ENCODE measurements around the gene SPACA4.

Gene SPACA4

DNA sequence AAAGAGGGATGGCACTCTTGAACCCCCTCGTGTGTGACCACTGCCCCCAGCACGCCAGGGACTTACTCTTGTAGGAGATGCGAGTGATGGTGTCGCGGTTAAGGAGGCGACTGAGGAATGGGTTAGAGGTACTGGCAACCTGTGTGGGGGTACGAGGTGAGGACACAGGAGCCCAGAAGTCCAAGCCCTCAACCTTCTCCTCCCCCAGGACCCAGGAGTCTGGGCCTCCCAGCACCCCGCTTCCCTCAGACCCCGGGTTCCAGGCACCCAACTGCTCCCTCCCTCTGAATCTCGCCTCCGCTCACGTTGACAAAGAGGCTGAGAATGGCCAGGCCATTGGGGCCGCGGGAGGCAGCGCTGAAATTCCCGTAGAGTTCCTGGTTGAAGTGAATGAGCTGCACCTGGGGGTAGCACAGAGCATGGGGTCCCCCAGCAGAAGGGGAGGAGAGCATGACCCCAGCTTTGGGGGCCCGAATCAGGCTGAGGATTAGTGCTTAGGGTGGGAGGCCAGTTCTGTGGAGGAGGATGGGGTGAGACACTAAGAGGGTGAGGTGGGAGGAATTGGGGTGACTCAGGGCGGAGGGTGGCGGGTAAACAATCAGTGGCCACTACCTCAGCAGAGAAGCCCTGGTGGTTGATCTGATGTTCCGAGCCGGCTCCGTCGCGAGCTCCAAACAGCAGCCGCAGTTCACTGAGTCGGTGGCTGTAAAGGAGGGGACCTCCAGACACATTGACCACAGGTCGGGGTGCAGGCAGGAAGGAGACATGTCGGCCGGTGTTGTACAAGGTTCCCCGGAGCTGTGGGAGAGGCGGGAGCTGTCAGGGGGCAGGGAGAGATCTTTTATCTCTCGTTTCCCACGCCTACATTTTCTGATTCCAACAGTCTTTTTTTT lies 33.2 kb downstream of the SPACA4 start:
- peak overlapping the region; percentile 4 for H2AK5ac ChIP-seq (ENCODE audit: low read length, severe bottlenecking)
- no peak overlapping the region for H3K4ac ChIP-seq (ENCODE audit: low read depth in 1 of 2, low read length in 2 of 2)
- H2BK12ac ChIP-seq (ENCODE audit: low read length in 2 of 2), result peak overlapping the region; percentile 33 to 54
- no peak overlapping the region for H3K9ac ChIP-seq (ENCODE audit: low read length)
- H2BK5ac ChIP-seq (ENCODE audit: low read depth, low read length, poor library complexity, severe bottlenecking), result no peak overlapping the region
- WGBS, result 86% methylated on average over 29 of the region's 33 CpGs
- no peak overlapping the region for H3K27ac ChIP-seq (ENCODE audit: low read length, poor library complexity, severe bottlenecking)
- no peaks in the 10 kb centered on the region for H3K79me1 ChIP-seq (replicated peaks; ENCODE audit: low read length, poor library complexity, severe bottlenecking)
- H3K4me3 ChIP-seq (ENCODE audit: insufficient read depth in 1 of 2, low read depth in 1 of 2, low read length in 2 of 2), result peak overlapping the region in 1 of 2 experiments; percentile 5
- H3K36me3 ChIP-seq (ENCODE audit: control insufficient read depth in 1 of 2, insufficient read depth in 2 of 2, low read depth in 1 of 2, low read length in 2 of 2), result peaks cover 0 to 14% of the 10 kb centered on the region in 2 experiments
- no peak overlapping the region for H2BK15ac ChIP-seq (ENCODE audit: low read depth, poor library complexity, severe bottlenecking)
- H3K9me3 ChIP-seq (ENCODE audit: control insufficient read depth, low read length), result no peaks in the 10 kb centered on the region
- peaks cover 0 to 7% of the 10 kb centered on the region in 2 experiments for H3K27me3 ChIP-seq (ENCODE audit: control insufficient read depth in 1 of 2, insufficient read depth in 1 of 2, low read length in 2 of 2)
- H4K91ac ChIP-seq (ENCODE audit: low read length), result no peak overlapping the region
- no peak overlapping the region for H2BK120ac ChIP-seq (ENCODE audit: low read depth, low read length)
- peak overlapping the region in 1 of 2 experiments; percentile 24 for H3K23ac ChIP-seq (ENCODE audit: low read length in 2 of 2)
- peak overlapping the region; percentile 7 for H4K8ac ChIP-seq (ENCODE audit: low read length)
- DNase-seq, result no peak
- H3K4me2 ChIP-seq (ENCODE audit: low read length, poor library complexity, severe bottlenecking), result no peak overlapping the region
- H2AFZ ChIP-seq (ENCODE audit: low read depth, low read length), result no peak overlapping the region
- H3K18ac ChIP-seq (ENCODE audit: low read depth in 1 of 2, low read length in 2 of 2), result no peak overlapping the region
- H3K4me1 ChIP-seq (ENCODE audit: control insufficient read depth, insufficient read depth, low read depth, low read length), result peaks cover 25% of the 10 kb centered on the region
- H3K14ac ChIP-seq (ENCODE audit: low read length in 2 of 2), result no peak overlapping the region

DNA sequence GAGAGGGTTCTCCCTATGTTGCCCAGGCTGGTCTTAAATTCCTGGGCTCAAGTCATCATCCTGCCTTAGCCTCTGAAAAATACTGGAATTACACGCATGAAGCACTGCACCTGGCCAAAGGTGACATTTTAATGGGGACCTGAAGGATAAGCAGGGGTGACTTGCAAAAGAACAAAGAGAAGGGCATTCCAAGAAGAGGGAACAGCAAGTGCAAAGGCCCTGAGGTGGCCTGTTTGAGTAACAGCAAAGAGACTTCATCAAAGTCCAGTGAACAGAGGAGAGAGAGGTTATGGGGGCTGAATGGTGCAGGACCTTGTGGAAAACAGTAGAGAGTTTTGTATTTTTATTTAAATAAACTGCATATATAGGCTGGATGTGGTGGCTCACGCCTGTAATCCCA lies 35.3 kb downstream of the SPACA4 start:
- H3K79me1 ChIP-seq (replicated peaks; ENCODE audit: low read length, poor library complexity, severe bottlenecking), result no peaks in the 10 kb centered on the region
- no peak overlapping the region for H3K18ac ChIP-seq (ENCODE audit: low read depth in 1 of 2, low read length in 2 of 2)
- no peak overlapping the region for H2BK15ac ChIP-seq (ENCODE audit: low read depth, poor library complexity, severe bottlenecking)
- H3K4me2 ChIP-seq (ENCODE audit: low read length, poor library complexity, severe bottlenecking), result no peak overlapping the region
- no peak overlapping the region for H3K23ac ChIP-seq (ENCODE audit: low read length in 2 of 2)
- peaks cover 0 to 14% of the 10 kb centered on the region in 2 experiments for H3K36me3 ChIP-seq (ENCODE audit: control insufficient read depth in 1 of 2, insufficient read depth in 2 of 2, low read depth in 1 of 2, low read length in 2 of 2)
- H3K27ac ChIP-seq (ENCODE audit: low read length, poor library complexity, severe bottlenecking), result no peak overlapping the region
- no peak overlapping the region for H3K4ac ChIP-seq (ENCODE audit: low read depth in 1 of 2, low read length in 2 of 2)
- peaks cover 25% of the 10 kb centered on the region for H3K4me1 ChIP-seq (ENCODE audit: control insufficient read depth, insufficient read depth, low read depth, low read length)
- H2AFZ ChIP-seq (ENCODE audit: low read depth, low read length), result no peak overlapping the region
- no peak overlapping the region for H4K8ac ChIP-seq (ENCODE audit: low read length)
- no peaks in the 10 kb centered on the region for H3K27me3 ChIP-seq (ENCODE audit: control insufficient read depth in 1 of 2, insufficient read depth in 1 of 2, low read length in 2 of 2)
- no peak overlapping the region for H4K91ac ChIP-seq (ENCODE audit: low read length)
- no peak for DNase-seq
- H3K9ac ChIP-seq (ENCODE audit: low read length), result no peak overlapping the region
- H2BK12ac ChIP-seq (ENCODE audit: low read length in 2 of 2), result no peak overlapping the region
- H2BK120ac ChIP-seq (ENCODE audit: low read depth, low read length), result no peak overlapping the region
- H3K9me3 ChIP-seq (ENCODE audit: control insufficient read depth, low read length), result no peaks in the 10 kb centered on the region
- H3K4me3 ChIP-seq (ENCODE audit: insufficient read depth in 1 of 2, low read depth in 1 of 2, low read length in 2 of 2), result no peak overlapping the region
- 100% methylated on average over 2 of the region's 2 CpGs for WGBS
- H2BK5ac ChIP-seq (ENCODE audit: low read depth, low read length, poor library complexity, severe bottlenecking), result no peak overlapping the region
- H2AK5ac ChIP-seq (ENCODE audit: low read length, severe bottlenecking), result no peak overlapping the region
- H3K14ac ChIP-seq (ENCODE audit: low read length in 2 of 2), result no peak overlapping the region

- Histone ChIP-seq H3K4me1 (ENCODE audit: control insufficient read depth, insufficient read depth, low read depth, low read length) (peaks cover 23% of the 10 kb centered on the region), H3K18ac (ENCODE audit: low read depth in 1 of 2, low read length in 2 of 2) (no peak overlapping the region), H2AFZ (ENCODE audit: low read depth, low read length) (no peak overlapping the region), H3K27me3 (ENCODE audit: control insufficient read depth in 1 of 2, insufficient read depth in 1 of 2, low read length in 2 of 2) (no peaks in the 10 kb centered on the region), H2BK12ac (ENCODE audit: low read length in 2 of 2) (no peak overlapping the region), H2BK120ac (ENCODE audit: low read depth, low read length) (no peak overlapping the region), H4K8ac (ENCODE audit: low read length) (no peak overlapping the region), H2AK5ac (ENCODE audit: low read length, severe bottlenecking) (no peak overlapping the region), H2BK15ac (ENCODE audit: low read depth, poor library complexity, severe bottlenecking) (no peak overlapping the region), H3K9me3 (ENCODE audit: control insufficient read depth, low read length) (no peaks in the 10 kb centered on the region), H3K4me3 (ENCODE audit: insufficient read depth in 1 of 2, low read depth in 1 of 2, low read length in 2 of 2) (no peak overlapping the region), H3K4ac (ENCODE audit: low read depth in 1 of 2, low read length in 2 of 2) (no peak overlapping the region), H3K4me2 (ENCODE audit: low read length, poor library complexity, severe bottlenecking) (no peak overlapping the region), H3K14ac (ENCODE audit: low read length in 2 of 2) (no peak overlapping the region), H3K79me1 (replicated peaks; ENCODE audit: low read length, poor library complexity, severe bottlenecking) (no peaks in the 10 kb centered on the region), H3K23ac (ENCODE audit: low read length in 2 of 2) (no peak overlapping the region), H3K27ac (ENCODE audit: low read length, poor library complexity, severe bottlenecking) (no peak overlapping the region), H2BK5ac (ENCODE audit: low read depth, low read length, poor library complexity, severe bottlenecking) (no peak overlapping the region), H3K9ac (ENCODE audit: low read length) (no peak overlapping the region), H3K36me3 (ENCODE audit: control insufficient read depth in 1 of 2, insufficient read depth in 2 of 2, low read depth in 1 of 2, low read length in 2 of 2) (peaks cover 0 to 14% of the 10 kb centered on the region in 2 experiments), H4K91ac (ENCODE audit: low read length) (no peak overlapping the region)
- no peak for DNase-seq
- WGBS, result 96% methylated on average over 4 of the region's 5 CpGs
Measured at GRCh38 chr19:48642862-48643261, 36.3 kb downstream of the SPACA4 start.

GRCh38 chr19:48644355-48644754 lies 37.8 kb downstream of the SPACA4 start:
- Histone ChIP-seq H2BK5ac (ENCODE audit: low read depth, low read length, poor library complexity, severe bottlenecking) (no peak overlapping the region), H3K9me3 (ENCODE audit: control insufficient read depth, low read length) (no peaks in the 10 kb centered on the region), H3K27me3 (ENCODE audit: control insufficient read depth in 1 of 2, insufficient read depth in 1 of 2, low read length in 2 of 2) (no peaks in the 10 kb centered on the region), H2AK5ac (ENCODE audit: low read length, severe bottlenecking) (peak overlapping the region; percentile 64), H3K4me1 (ENCODE audit: control insufficient read depth, insufficient read depth, low read depth, low read length) (peaks cover 23% of the 10 kb centered on the region), H3K9ac (ENCODE audit: low read length) (no peak overlapping the region), H3K4me3 (ENCODE audit: insufficient read depth in 1 of 2, low read depth in 1 of 2, low read length in 2 of 2) (no peak overlapping the region), H3K23ac (ENCODE audit: low read length in 2 of 2) (no peak overlapping the region), H3K27ac (ENCODE audit: low read length, poor library complexity, severe bottlenecking) (no peak overlapping the region), H3K4me2 (ENCODE audit: low read length, poor library complexity, severe bottlenecking) (no peak overlapping the region), H2BK12ac (ENCODE audit: low read length in 2 of 2) (peak overlapping the region in 1 of 2 experiments; percentile 37), H2BK120ac (ENCODE audit: low read depth, low read length) (no peak overlapping the region), H3K14ac (ENCODE audit: low read length in 2 of 2) (no peak overlapping the region), H3K36me3 (ENCODE audit: control insufficient read depth in 1 of 2, insufficient read depth in 2 of 2, low read depth in 1 of 2, low read length in 2 of 2) (peaks cover 0 to 7% of the 10 kb centered on the region in 2 experiments), H4K91ac (ENCODE audit: low read length) (no peak overlapping the region), H3K18ac (ENCODE audit: low read depth in 1 of 2, low read length in 2 of 2) (no peak overlapping the region), H3K4ac (ENCODE audit: low read depth in 1 of 2, low read length in 2 of 2) (peak overlapping the region in 1 of 2 experiments; percentile 32), H2BK15ac (ENCODE audit: low read depth, poor library complexity, severe bottlenecking) (no peak overlapping the region), H4K8ac (ENCODE audit: low read length) (peak overlapping the region; percentile 5), H3K79me1 (replicated peaks; ENCODE audit: low read length, poor library complexity, severe bottlenecking) (no peaks in the 10 kb centered on the region), H2AFZ (ENCODE audit: low read depth, low read length) (no peak overlapping the region)
- WGBS, result 83% methylated on average over 4 of the region's 4 CpGs
- no peak for DNase-seq
